Kidney tubule cell (primary cell): Measurements from ENCODE around the gene POU2AF2.
A peak's percentile ranks its signal among the peaks of the same experiment; 100 is the strongest.
"Not testable (repeated sequence)": the region's sequence is repeated elsewhere in the genome, so short reads cannot be mapped to it uniquely, and the experiment has no call there.

Experiments used
- DNase-seq: peaks from one replicate; pipeline ENCODE4 v3.0.0-alpha.2; 2018; ENCODE audit warnings: low spot score

POU2AF2 gene

GRCh38 chr11:111245425-111245824 lies at the start of gene POU2AF2:
TSS of gene POU2AF2 (plus strand) at chr11:111245725. CDS start at chr11:111245854, 129 bp downstream.
- DNase-seq, result no peak

GRCh38 chr11:111200010-111200534 lies 45.5 kb upstream of the POU2AF2 start:
- no peak for DNase-seq

- no peak for DNase-seq
Measured at GRCh38 chr11:111204211-111204610, 41.3 kb upstream of the POU2AF2 start.

GRCh38 chr11:111205632-111206385 lies 39.7 kb upstream of the POU2AF2 start:
- no peak for DNase-seq

- peak; percentile 6 for DNase-seq
Measured at GRCh38 chr11:111206472-111206871, 39.1 kb upstream of the POU2AF2 start.

- no peak for DNase-seq
Measured at GRCh38 chr11:111207213-111207612, 38.3 kb upstream of the POU2AF2 start.

- no peak for DNase-seq
Measured at GRCh38 chr11:111209543-111210355, 35.8 kb upstream of the POU2AF2 start.

GRCh38 chr11:111213256-111213655 lies 32.3 kb upstream of the POU2AF2 start:
- DNase-seq, result no peak

- peak; percentile 52 for DNase-seq
Measured at GRCh38 chr11:111220721-111221120, 24.8 kb upstream of the POU2AF2 start.

- no peak for DNase-seq
Measured at GRCh38 chr11:111221208-111221607, 24.3 kb upstream of the POU2AF2 start.

- not testable (repeated sequence) for DNase-seq
Measured at GRCh38 chr11:111221936-111222335, 23.6 kb upstream of the POU2AF2 start.

GRCh38 chr11:111222821-111223455 lies 22.6 kb upstream of the POU2AF2 start:
- DNase-seq, result not testable (repeated sequence)

GRCh38 chr11:111225881-111226280 lies 19.6 kb upstream of the POU2AF2 start:
- no peak for DNase-seq

- no peak for DNase-seq
Measured at GRCh38 chr11:111229604-111230003, 15.9 kb upstream of the POU2AF2 start.

GRCh38 chr11:111230122-111230465 lies 15.4 kb upstream of the POU2AF2 start:
- DNase-seq, result no peak

- DNase-seq, result no peak
Measured at GRCh38 chr11:111231836-111232235, 13.7 kb upstream of the POU2AF2 start.

- no peak for DNase-seq
Measured at GRCh38 chr11:111236383-111236782, 9.1 kb upstream of the POU2AF2 start.

GRCh38 chr11:111237926-111238325 lies 7.6 kb upstream of the POU2AF2 start:
- DNase-seq, result no peak

GRCh38 chr11:111246956-111247355 lies 1.4 kb downstream of the POU2AF2 start:
- DNase-seq, result no peak

GRCh38 chr11:111250936-111251335 lies 5.4 kb downstream of the POU2AF2 start:
- no peak for DNase-seq

GRCh38 chr11:111253131-111253530 lies 7.6 kb downstream of the POU2AF2 start:
- no peak for DNase-seq

- no peak for DNase-seq
Measured at GRCh38 chr11:111253630-111254029, 8.1 kb downstream of the POU2AF2 start.

GRCh38 chr11:111258046-111258445 lies 12.5 kb downstream of the POU2AF2 start:
- no peak for DNase-seq
